Hindlimb muscle (tissue), 1 donor: Measurements from ENCODE around the gene SPP2. TPM values are rescaled to one million over a fixed set of nuclear protein-coding genes. Genes with fewer than 3 reads are reported as not detected.
A peak's percentile ranks its signal among the peaks of the same experiment; 100 is the strongest.

Experiments used
- DNase-seq: peaks from one replicate; pipeline ENCODE4 v3.0.0-alpha.2; 2013
- polyA plus RNA-seq: library from polyadenylated mRNA; unstranded; fragments of 120-200 nt; gene quantifications from one replicate; pipeline ENCODE4 v1.2.1, GENCODE V29; 2013; ENCODE audit not compliant: insufficient read length

SPP2 gene, protein sequence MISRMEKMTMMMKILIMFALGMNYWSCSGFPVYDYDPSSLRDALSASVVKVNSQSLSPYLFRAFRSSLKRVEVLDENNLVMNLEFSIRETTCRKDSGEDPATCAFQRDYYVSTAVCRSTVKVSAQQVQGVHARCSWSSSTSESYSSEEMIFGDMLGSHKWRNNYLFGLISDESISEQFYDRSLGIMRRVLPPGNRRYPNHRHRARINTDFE
- not detected for polyA plus RNA-seq

DNA sequence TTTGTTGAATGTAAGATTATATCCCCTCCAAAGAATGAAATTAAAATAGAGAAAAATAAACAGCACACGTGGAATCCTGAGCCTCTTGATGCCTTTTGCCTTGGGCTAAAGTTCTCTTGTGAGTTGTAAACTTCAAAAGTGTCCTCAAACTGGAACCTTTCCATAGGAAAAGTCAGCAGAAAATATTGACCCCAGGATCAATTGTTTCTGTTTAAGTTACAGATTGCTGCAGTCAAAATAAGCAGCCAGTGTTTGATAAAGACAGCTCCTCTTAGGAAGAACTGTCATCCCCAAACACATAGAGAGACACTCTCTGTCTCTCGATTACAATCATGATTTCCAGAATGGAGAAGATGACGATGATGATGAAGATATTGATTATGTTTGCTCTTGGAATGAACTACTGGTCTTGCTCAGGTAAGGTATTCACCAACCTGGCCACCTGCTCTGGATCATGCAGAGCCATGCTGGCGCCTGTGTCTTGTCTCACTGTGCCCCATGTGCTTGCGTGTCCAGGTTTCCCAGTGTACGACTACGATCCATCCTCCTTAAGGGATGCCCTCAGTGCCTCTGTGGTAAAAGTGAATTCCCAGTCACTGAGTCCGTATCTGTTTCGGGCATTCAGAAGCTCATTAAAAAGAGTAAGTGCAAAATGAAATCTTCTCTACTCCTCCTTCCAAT lies at the start of gene SPP2:
TSS of gene SPP2 (plus strand) at position 248 of the 681 bp plus-strand sequence. CDS start at position 333, 85 bp downstream.
- DNase-seq, result no peak

DNA sequence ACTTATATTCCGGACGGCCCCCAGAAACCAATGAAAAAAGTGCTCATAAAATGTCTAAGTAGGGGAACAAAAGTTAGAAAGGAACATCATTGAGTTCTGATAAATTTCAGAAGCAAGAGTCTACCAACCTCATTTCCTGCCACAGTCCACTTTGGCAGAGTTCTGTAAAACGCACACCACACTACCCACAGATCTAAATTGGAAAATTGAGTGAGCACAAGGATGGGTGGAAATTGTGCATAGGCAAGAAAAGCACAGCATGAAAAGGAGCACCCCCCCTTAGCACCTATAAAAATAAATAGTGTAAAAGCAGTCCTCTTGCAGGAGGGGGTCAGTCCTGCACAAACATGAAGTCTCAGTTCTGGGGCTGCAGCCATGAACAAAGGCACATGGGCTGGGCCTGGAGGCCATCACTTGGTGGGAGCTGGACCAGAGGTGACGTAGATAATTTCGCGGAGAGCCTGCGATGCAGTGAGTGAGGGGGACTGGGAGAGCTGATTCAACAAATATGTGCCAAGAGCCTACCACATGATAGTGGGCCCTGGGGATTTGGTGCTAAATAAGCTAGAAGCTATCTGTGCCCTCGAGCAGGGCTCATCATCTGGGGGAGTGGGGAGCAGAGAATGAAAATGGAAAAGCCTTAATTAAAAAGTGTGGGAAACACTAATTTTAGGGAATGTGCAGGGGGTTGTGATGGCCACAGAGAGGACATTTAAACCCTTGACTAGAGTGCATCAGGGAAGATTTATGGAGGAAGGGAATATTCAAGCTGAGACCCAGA lies 48.9 kb upstream of the SPP2 start:
- DNase-seq, result no peak

DNA sequence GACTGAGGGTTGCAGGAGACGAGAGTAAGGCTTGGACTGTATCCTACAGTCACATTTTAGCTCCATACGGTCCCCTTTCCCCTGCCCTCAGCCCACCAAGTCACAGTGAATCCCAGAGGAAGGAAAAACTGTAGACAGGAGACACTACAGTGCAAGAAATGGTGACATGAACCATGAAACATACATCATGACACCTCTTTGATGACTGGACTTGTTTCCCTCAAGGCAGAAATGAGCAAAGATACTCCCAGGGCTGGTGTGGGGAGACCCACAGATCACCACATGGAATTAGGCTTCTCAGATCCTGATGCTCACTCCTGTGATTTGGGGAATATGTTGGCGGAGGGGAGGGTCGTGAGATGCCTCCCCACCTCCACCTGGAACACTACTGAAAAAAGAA lies 48.2 kb upstream of the SPP2 start:
- no peak for DNase-seq

DNA sequence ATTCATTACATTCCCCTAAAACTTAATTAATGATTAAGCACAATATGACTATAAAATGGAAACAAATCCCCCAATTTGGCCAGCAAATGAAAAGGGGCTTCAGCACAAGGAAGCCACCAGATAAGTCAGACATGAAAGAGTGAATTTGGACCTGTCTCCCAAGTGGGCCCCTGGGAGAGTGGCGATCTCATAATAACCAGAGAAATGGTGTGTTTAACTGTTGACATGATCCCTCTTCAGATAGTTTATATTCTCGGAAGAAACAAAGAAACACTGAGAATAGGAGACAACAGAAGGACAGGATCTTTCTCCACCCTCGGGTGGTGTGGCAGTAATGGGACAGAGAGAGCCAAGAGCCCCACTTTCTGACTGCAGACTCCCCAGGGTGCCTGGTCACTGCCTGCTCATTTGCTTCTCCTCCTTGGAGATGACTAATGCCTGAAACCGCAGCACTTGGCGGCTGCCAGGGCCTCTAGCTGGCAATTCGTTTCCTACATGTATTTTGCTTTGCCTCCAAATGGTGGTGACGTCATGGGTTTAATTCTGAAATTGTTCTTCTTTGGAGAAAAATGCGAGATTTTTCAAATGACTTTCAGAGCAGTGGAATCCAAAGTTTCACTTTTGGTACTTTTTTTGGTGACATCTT lies 46.4 kb upstream of the SPP2 start:
- no peak for DNase-seq

DNA sequence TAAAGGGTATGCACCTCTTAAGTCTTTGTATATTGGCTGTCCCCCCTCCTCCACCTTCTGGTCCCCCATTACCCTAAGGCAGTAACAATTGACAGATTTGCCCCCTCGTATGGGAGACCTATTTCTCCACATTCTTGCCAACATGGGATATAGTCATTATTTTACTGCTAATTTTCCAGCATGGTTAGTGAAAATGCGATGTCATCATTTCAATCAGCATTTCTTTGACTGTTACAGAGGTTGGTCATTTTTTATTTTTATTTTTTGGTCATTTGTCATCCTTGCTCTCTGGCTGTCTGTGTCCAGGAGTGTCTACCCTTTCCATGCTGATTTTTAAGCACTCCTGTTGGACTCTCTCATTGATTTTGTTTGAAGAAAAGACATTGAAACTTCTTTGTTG lies 45.4 kb upstream of the SPP2 start:
- DNase-seq, result no peak

DNA sequence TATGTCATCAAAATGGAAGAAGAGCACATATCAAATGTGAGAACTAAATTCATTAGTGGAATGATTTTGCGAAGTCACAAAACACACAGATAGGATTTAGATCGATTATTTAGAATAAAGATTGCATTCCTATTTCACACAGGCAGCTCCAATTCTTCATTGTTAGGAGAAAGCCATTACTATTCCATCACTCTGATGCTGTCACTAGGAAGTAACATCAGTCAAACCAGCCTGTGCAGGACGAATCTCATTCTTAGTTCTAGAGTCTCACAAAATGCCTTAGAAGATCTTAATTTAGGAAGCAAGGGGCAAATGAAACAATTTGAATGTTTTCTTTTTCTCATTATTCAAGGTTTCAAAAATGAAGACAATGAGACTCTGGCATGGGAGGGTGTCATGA lies 44.0 kb upstream of the SPP2 start:
- no peak for DNase-seq

DNA sequence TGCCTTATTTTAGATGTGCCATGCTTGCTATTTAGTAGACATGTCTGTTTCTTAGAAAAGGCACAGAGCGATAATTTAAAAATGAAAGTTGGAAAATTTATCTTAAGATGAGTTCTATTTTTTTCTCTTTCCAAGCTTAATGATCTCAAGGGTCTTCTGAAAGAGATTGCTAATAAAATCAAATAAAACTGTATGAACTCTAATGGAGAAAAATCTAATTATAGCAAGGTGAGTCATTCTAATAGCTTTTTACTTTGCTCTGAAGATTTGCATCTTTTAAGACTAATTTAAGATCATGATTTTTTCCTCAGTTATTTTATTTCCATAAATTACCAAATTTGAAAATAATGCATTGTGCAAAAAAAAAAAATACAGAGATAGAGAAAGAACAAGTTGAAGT lies 36.1 kb upstream of the SPP2 start:
- DNase-seq, result no peak

DNA sequence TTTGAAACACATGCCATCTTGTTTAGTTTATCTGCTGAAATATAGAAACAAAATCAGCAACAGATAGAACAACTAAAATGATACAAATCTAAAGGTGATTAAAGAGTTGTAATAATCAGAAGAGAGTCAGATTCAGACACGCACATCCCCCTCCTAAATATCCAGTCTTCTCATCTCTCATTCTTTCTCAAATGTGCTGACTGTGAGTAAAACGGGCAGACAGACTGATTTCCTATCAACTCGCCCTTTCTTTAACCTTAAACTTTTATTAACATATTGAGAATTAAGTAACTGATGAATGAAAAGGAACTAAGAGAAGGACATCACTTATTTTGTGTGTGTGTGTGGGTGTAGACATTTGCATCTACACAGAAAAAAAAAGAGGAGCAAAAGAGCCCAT lies 34.6 kb upstream of the SPP2 start:
- DNase-seq, result no peak

DNA sequence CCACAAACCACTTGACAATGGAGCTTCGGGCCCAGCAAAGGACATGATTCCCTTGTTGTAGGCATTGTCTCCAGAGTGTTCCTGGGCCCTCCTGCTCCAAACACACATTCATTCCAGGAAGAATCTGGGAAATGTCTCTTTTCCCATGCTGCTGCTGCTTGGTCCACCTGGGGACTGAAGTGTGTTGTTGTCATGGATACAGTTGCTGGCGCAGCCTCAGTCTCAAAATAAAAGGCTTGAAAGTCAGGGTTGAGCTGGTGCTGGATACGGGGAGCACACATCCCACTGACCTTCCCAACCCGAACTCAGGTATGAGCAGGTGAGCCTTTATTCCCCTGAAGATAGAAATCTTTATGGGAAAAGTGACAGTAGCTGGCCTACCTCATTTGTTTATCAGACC lies 30.6 kb upstream of the SPP2 start:
- DNase-seq, result no peak

DNA sequence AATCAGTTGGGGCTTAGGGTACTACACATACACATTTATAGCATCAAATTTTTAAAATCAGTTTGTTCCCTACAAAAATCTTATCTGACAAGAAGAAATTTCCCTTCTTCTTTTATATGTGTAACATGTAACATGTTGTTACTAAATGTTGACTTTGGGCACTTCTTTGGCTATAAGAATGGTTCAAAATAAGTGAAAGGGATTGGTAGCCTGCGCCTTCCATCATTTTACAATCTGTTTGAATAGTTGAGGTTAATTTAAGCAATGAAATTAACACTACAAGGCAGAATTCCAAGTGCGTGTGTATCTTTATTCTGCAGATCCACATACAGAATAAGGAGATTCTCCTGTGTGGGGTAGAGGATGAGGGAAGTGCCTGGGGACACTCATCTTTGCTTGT lies 30.2 kb upstream of the SPP2 start:
- DNase-seq, result no peak

DNA sequence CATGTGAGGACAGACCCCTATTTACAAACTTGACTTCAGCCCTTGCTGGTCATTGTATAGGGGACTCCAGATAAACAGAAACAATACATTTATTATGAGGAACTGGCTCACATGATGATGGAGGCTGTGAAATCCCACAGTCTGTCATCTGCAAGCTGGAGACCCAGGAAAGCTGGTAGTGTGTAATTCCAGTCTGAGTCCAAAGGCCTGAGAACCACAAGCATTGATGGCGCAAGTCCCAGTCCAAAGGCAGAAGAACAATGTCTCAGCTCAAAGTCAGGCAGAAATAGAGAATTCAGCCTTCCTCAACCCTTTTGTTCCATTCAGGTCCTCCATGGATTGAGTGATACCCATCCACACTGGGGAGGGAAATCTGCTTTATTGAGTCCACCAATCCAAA lies 28.1 kb upstream of the SPP2 start:
- DNase-seq, result no peak

DNA sequence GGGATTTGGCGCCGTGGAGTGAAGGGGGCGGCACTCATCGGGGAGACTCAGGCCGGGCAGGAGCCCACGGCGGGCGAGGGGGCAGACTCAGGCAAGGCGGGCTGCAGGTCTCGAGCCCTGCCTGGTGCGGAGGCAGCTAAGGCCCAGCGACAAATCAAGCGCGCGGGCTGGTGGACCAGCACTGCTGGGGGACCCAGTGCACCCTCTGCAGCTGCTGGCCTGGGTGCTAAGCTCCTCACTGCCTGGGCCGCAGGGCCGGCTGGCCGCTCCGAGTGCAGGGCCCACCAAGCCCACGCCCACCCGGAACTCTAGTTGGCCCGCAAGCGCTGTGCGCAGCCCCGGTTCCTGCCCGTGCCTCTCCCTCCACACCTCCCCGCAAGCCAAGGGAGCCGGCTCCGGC lies 26.2 kb upstream of the SPP2 start:
- DNase-seq, result no peak

DNA sequence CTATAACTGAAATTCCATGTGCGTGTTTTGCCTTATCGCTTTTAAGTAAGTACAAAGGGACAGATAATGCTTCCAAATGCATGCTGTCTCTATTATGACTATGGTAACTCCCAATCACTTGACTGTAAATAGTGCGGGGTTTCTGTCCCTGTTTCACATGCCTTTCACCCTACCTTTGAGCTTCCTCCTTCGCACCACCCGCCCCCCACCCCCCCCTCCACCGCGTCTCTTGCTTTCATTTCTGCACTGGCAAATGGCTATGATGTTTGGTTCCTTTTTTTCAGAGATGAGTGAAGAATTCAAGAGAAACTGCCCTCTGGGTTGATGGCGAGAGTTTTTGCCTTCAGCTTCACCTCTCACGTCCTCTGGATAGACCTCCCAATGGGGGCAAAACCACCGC lies 25.0 kb upstream of the SPP2 start:
- DNase-seq, result peak; percentile 4

DNA sequence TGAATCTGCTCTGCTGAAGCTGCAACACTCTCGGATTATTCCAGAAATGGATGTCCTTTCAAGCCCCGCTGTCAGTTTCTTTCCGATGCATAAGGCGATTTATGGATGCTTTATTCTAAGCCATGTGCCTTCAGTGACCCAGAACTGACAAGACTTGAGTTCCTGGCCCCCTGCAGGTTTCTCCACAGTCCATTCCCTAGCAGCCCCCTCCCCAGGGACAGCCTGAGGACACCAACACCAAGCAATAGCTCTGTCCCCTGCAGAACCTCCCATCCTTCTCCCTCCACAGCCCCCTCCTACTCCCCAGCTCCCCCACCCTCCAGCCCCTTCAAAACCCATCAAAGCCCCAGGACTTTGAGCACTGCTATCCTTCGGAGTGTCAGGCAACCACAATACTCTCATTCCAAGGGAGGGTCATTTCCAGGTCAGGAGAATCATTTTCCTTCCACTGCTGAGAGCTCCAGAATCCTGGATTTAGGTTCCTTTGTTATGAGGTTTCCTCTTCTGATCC lies 24.6 kb upstream of the SPP2 start:
- peak; percentile 30 for DNase-seq

DNA sequence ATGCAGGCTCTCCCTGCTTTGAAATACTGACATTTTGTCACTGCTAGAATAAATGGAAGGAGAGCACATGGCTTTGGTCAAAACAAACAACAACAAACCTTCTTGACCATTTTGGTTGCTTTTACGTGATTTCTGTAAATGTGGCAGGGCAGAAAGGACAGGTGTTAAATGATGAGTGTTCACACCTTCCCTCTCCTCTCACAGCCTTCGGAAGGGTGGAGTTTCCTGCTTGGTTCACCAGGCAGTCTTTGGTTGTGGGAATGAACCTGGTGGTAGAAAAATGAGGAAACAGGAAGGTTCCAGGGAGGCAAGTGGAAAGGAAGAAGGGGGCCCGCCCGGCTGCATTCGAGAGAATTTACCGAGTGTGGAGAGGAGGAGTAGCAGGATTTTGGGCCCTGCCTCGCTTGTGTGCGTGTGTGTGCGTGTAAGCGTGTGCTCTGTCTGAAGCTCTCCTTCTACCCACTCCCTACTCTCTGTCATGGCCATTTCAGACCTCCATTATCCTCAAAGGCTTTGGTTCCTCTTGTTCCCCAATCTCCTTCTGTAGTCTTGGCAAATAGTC lies 23.7 kb upstream of the SPP2 start:
- DNase-seq, result no peak

DNA sequence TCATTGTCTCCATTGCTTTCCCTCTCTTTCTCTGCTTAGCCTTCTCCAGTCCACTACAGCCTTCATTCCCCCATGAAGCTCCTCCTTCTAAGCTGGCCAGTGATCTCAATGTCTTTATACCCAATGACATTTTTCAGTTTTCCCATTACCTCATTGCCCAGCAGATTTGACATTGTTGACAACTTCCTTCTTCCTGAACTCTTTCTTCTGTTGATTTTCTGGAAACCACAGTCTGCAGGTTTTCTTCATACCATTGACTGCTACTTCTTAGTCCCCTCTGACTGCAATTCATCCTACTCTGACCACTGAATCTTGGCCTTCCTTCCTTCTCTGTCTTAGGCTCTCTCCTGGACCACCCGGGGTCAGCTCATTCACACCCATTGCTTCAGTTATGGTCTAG lies 22.9 kb upstream of the SPP2 start:
- DNase-seq, result no peak

DNA sequence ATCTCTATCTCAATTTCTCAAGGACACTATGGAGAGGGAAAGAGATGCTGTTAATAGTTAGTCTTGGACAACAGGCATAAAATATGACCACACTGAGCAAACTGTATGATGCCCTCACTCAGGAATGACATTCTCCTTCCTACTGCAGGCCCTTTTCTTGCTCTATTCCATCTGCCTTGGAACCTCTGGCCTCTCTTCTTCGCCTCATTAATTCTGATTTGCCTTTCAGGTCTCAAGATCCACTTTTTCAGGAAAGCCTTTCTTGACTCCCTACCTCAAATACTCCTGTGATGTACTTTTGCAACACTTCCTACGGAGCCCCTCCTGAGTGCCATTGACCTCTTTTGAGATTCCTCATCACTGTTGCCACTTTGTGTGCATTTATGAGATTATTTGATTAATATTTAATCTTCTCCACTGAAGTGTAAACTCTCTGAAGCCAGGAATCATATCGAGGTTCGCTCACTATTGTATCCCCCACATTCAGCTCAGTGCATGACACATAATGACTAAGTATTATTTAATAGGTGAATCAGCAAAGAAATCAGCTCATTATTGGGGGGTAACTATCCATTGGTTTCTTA lies 21.3 kb upstream of the SPP2 start:
- no peak for DNase-seq

DNA sequence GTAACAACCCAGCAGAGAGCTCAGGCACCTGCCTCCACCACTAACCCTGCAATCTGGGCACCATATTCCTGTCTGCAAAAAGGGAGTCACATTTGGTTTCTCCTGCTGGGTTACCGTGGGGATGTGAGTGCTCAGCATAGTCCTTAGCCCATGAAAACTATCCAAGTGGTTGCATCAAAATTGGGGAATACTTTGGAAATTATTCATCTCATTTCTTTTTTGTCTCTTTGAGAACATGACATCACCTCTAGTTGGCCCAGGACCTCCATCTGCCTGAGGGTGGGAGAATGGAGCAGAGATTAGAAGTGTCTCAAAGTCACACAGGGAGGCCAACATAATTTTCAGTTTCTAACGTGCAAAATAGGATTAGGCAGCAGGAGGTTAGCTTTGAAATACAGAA lies 19.3 kb upstream of the SPP2 start:
- DNase-seq, result no peak

DNA sequence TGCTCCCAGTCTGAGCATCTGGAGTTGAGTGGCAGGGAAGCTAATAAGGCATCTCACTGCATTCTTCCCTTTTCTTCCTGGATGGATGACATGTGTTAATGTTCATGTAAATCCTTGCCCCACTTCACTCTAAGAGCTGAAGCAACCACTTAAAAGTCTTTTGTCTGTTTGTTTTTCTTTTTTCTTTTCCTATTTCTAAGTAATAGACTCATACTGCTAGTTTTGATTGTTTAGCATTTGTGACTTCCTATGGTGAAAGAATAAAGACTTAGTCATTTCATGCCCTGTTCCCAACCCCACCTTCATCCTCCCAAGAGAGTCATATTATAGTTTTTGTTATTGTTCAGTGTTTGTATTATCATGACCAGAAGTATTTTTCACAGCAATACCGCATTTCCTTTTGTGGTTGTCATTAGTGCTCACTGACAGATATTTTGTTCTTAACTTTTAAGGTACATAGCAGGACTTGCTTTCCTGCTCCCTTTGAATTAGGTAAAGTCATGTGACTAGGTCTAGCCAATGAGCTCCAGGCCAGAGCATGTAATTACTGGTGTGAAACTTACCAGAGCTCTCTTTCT lies 18.1 kb upstream of the SPP2 start:
- no peak for DNase-seq

DNA sequence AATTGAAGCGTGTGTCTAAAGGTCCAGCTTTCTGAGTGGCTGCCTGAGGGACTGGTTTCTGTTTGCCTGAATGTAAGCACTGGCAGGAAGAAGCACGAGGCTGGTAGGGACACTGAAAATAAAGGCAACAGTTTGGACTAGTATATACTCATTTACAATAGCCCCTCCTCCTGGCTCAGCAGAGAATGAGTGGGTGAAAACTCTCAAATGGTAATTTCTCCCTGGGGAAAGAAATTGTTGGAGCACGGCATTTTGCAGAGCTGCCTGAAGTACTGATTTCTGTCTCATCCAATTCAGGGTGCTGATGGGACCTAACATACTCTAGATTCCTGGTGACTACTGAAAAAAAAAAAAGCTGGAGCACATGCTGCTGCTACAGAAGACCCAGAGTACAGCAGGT lies 17.3 kb upstream of the SPP2 start:
- no peak for DNase-seq

DNA sequence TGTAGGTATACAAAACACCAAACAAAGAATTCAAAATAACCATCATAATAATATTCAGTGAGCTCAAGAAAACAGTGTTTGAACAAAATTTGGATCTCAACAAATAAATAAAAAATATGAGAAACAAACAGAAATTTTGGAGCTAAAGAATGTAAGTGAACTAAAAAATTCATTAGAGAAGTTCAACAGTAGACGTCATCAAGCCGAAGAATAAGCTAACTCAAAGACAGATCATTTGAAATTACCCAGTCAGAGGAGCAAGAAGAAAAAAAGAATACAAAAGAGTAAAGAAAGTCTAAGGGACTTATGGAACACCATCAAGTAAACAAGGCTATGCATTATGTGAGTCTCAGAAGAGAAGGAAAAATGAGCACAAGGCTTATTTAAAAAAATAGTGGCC lies 16.6 kb upstream of the SPP2 start:
- no peak for DNase-seq
